GM12878 (cell line): ENCODE results near the gene PNRC1.

Source experiments
- BHLHE40 ChIP-seq, 2 experiments: fragments of 450-650 bp in 1 of 2; IDR thresholded peaks; 2 replicates each; pipeline ENCODE4 v1.6.1; 2011 to 2017; ENCODE audit warnings: low read depth in 2 of 2, borderline replicate concordance in 1 of 2, improper control_type of control experiment in 1 of 2, low read length in 1 of 2, mild to moderate bottlenecking in 1 of 2
- CREM ChIP-seq: IDR thresholded peaks from 2 replicates; pipeline ENCODE4 v1.6.1; 2014; ENCODE audit warnings: antibody characterized with exemption, low read depth
- MEF2A ChIP-seq: IDR thresholded peaks from 2 replicates; pipeline ENCODE4 v1.6.1; 2011; ENCODE audit warnings: low read depth, mild to moderate bottlenecking, low read length, moderate library complexity; ENCODE audit not compliant: insufficient read depth
- NFXL1 ChIP-seq: fragments of 450-650 bp; IDR thresholded peaks from 2 replicates; pipeline ENCODE4 v1.6.1; 2017; ENCODE audit warnings: antibody characterized with exemption, mild to moderate bottlenecking, borderline replicate concordance
- POLR2A ChIP-seq: IDR thresholded peaks from 2 replicates; pipeline ENCODE4 v1.6.1; 2011; ENCODE audit warnings: low read depth, mild to moderate bottlenecking, low read length
- POLR2AphosphoS2 ChIP-seq: IDR thresholded peaks from 2 replicates; pipeline ENCODE4 v1.6.1; 2011; ENCODE audit warnings: low read depth, mild to moderate bottlenecking, low read length, improper control_type of control experiment, moderate library complexity
- POLR2AphosphoS5 ChIP-seq: IDR thresholded peaks from 2 replicates; pipeline ENCODE4 v1.6.1; 2011; ENCODE audit warnings: mild to moderate bottlenecking, low read length, inconsistent platforms
- RFX5 ChIP-seq: IDR thresholded peaks from 2 replicates; pipeline ENCODE4 v1.6.1; 2011; ENCODE audit warnings: low read depth, low read length, improper control_type of control experiment
- STAT1 ChIP-seq: fragments of 450-650 bp; conservative IDR thresholded peaks from 2 replicates; pipeline ENCODE4 v1.6.1; 2014; ENCODE audit warnings: antibody characterized with exemption, mild to moderate bottlenecking
- TF ChIP-seq, protein P1 (sequence below), 3 experiments: IDR thresholded peaks in 2 of 3; conservative IDR thresholded peaks in 1 of 3; 2 replicates each; pipeline ENCODE4 v1.5.1; 2011; ENCODE audit warnings: low read depth in 3 of 3, low read length in 3 of 3, mild to moderate bottlenecking in 3 of 3, control low read depth in 2 of 3, moderate library complexity in 2 of 3, inconsistent platforms in 1 of 3, mixed read lengths in 1 of 3; ENCODE audit not compliant: control insufficient read depth in 2 of 3, insufficient read depth in 1 of 3; ENCODE audit errors: extremely low read depth in 1 of 3
- TF ChIP-seq, protein P2 (sequence below): fragments of 450-650 bp; IDR thresholded peaks from 2 replicates; pipeline ENCODE4 v1.6.1; 2017; ENCODE audit warnings: mild to moderate bottlenecking, low read depth, inconsistent platforms; ENCODE audit not compliant: poor library complexity, severe bottlenecking
- TF ChIP-seq, protein P3 (sequence below): IDR thresholded peaks from 2 replicates; pipeline ENCODE4 v1.6.1; 2012; ENCODE audit warnings: low read depth, low read length, improper control_type of control experiment
- TF ChIP-seq, protein P4 (sequence below): IDR thresholded peaks from 2 replicates; pipeline ENCODE4 v1.6.1; 2012; ENCODE audit warnings: low read length, inconsistent platforms

DNA sequence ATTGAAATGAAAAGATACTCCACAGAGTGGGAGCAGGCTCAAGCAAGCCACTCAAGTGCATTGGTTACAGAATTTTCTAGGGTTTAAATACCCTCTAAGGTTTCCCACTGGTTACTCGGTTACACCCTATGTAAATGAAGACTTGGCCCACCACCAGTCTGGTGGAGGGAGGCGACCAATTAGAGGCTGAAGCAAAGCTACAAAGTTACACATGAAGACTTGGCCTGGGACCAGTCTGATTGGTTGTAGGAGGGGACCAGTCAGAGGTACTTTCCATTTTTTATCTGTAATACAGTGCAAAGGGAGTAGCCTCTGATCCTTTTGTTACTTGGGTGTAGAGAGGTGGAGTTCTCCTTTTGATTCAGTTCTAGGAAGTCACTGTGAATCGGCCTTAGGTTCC lies 29.7 kb downstream of the PNRC1 start:
- TF ChIP-seq, protein P1, sequence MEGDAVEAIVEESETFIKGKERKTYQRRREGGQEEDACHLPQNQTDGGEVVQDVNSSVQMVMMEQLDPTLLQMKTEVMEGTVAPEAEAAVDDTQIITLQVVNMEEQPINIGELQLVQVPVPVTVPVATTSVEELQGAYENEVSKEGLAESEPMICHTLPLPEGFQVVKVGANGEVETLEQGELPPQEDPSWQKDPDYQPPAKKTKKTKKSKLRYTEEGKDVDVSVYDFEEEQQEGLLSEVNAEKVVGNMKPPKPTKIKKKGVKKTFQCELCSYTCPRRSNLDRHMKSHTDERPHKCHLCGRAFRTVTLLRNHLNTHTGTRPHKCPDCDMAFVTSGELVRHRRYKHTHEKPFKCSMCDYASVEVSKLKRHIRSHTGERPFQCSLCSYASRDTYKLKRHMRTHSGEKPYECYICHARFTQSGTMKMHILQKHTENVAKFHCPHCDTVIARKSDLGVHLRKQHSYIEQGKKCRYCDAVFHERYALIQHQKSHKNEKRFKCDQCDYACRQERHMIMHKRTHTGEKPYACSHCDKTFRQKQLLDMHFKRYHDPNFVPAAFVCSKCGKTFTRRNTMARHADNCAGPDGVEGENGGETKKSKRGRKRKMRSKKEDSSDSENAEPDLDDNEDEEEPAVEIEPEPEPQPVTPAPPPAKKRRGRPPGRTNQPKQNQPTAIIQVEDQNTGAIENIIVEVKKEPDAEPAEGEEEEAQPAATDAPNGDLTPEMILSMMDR (IDR thresholded peaks at IDR 0.05 in 2 of 3, conservative IDR thresholded peaks at IDR 0.05 in 1 of 3; ENCODE audit: control insufficient read depth in 2 of 3, extremely low read depth in 1 of 3, insufficient read depth in 1 of 3, low read depth in 3 of 3, low read length in 3 of 3): no peak
- TF ChIP-seq MEF2A (no peak), STAT1 (no peak), POLR2AphosphoS2 (no peak), RFX5 (no peak), POLR2AphosphoS5 (no peak), POLR2A (no peak), NFXL1 (no peak), CREM (no peak), BHLHE40 (IDR thresholded peaks at IDR 0.05; ENCODE audit: borderline replicate concordance in 1 of 2, low read depth in 2 of 2, low read length in 1 of 2) (no peak)
- TF ChIP-seq, protein P2, sequence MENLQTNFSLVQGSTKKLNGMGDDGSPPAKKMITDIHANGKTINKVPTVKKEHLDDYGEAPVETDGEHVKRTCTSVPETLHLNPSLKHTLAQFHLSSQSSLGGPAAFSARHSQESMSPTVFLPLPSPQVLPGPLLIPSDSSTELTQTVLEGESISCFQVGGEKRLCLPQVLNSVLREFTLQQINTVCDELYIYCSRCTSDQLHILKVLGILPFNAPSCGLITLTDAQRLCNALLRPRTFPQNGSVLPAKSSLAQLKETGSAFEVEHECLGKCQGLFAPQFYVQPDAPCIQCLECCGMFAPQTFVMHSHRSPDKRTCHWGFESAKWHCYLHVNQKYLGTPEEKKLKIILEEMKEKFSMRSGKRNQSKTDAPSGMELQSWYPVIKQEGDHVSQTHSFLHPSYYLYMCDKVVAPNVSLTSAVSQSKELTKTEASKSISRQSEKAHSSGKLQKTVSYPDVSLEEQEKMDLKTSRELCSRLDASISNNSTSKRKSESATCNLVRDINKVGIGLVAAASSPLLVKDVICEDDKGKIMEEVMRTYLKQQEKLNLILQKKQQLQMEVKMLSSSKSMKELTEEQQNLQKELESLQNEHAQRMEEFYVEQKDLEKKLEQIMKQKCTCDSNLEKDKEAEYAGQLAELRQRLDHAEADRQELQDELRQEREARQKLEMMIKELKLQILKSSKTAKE: no peak
- TF ChIP-seq, protein P3, sequence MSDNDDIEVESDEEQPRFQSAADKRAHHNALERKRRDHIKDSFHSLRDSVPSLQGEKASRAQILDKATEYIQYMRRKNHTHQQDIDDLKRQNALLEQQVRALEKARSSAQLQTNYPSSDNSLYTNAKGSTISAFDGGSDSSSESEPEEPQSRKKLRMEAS: no peak
- TF ChIP-seq, protein P4, sequence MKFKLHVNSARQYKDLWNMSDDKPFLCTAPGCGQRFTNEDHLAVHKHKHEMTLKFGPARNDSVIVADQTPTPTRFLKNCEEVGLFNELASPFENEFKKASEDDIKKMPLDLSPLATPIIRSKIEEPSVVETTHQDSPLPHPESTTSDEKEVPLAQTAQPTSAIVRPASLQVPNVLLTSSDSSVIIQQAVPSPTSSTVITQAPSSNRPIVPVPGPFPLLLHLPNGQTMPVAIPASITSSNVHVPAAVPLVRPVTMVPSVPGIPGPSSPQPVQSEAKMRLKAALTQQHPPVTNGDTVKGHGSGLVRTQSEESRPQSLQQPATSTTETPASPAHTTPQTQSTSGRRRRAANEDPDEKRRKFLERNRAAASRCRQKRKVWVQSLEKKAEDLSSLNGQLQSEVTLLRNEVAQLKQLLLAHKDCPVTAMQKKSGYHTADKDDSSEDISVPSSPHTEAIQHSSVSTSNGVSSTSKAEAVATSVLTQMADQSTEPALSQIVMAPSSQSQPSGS: no peak
